Stimulated activated CD8-positive, alpha-beta memory T cell treated with anti-CD3 and anti-CD28 coated beads, Interleukin-7, amount 100 ng/mL, for 24 hours (primary cell): ENCODE measurements around the gene ARHGAP25.

Experiments used
- DNase-seq: peaks from one replicate; pipeline ENCODE4 v3.0.0-alpha.2; 2020; ENCODE audit warnings: low read depth

ARHGAP25 gene

DNA sequence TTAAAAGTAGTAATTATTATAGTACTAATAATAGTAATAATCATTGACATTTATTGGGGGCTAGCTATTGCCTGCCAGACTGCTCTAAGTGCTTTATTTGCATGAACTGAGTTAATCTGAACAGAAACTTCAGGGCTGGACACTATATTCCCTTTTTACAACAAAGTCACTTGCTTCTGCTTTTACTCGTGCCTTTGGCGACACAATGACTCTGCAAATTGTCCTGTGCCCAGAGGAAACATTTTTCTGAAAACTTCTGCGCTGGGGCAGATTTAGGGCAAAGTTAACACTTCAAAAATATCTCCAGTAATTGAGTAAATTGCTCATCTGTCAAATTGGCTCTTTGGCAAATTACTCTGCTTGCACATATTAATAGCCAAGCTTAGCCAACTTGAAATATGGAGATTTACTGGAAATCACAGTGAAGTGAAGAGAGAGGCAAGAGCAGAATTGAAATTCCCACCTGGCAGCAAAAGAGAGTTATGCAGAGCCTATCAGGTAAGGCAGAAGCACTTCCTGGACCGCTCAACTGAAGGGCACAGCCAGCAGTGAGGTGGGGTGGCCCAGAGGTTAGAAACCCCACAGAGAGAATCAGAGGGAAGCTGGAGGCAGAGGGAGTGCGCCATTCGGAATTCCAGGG, 100.2 kb downstream of the ARHGAP25 start:
- no peak for DNase-seq

DNA sequence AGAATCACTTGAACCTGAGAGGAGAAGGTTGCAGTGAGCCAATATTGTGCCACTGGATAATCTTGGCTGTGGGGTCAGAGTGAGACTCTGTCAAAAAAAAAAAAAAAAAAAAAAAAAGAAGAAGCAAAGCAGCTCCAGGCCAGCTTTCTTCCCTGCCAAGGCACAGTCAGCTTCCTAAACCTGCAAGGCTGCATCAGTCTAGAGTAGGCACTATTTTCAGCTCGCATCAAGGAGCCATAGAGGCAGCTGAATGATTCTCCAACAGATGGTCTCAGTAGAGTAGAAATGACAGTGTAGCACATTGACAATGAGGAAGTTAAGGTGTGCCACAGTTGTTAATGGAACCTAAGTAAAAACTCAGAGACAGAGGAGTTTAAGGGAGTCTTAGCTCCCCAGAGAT, 101.0 kb downstream of the ARHGAP25 start:
- DNase-seq = no peak

DNA sequence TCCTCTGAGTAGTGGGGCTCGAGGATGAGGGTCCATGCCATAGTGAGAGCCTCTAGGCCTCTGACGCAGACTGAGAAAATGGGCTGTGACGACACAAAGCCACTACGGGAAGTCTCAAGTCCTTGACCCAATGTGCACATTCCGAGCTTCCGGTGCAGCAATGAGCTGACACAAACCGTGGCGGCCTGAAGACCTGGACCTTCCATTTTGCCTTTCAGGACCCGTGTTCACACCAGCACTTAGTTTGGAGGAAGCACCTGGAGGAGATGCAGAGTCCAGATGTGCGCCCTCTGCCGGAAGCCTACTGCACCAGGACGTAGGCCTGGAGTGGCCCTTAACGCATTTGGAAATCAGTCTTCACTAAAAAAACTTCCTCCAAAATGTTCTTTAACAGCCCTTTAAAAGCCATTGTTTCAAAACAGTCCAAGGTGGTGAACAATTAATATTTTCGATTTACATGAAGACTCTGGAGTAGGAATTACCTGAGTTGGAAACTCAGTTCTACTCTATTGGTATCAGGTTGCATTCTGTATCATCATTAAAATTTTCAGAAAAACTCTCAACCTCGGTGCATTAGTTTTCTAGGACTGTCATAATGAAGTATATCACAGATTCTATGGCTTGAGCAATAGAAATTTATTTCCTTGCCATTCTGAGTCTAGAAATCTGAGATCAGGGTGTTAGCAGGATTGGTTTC, 102.7 kb downstream of the ARHGAP25 start:
- peak; percentile 47 for DNase-seq

DNA sequence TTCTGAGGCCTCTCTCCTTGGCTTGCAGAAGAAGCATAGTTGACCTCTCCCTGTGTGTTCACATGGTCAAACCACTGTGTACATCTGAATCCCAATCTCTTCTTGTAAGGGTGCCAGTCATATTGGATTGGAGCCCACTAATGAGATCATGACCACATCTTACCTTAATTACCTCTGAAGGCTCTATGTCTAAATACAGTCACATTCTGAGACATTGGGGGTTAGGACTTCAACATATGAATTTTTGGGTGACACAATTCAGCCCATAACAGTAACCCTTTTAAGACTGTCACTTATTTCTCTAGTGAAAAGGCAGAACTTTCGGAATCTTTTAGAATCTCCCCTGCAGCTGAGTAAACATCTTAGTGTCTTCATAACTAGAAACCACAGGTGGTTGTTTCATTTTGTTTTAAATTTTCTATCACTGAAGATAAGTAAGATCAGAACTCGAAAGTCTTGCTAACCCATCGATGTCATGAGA, 103.3 kb downstream of the ARHGAP25 start:
- no peak for DNase-seq

DNA sequence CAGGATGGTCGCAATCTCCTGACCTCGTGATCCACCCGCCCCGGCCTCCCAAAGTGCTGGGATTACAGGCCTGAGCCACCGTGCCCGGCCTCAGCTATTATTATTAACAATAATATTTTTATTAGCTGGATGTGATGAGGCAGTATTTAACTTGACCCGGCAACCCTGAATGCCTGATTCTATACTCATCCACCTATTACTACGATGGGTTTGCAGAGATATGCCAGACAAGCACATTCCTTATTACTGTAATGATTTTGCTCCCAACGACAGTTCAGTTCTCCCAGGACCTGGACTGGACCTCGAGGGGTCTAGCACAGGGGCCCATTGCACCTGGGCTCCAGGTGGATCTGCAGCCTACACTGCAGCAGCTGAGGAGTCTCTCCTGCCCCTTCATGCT, 104.0 kb downstream of the ARHGAP25 start:
- no peak for DNase-seq

DNA sequence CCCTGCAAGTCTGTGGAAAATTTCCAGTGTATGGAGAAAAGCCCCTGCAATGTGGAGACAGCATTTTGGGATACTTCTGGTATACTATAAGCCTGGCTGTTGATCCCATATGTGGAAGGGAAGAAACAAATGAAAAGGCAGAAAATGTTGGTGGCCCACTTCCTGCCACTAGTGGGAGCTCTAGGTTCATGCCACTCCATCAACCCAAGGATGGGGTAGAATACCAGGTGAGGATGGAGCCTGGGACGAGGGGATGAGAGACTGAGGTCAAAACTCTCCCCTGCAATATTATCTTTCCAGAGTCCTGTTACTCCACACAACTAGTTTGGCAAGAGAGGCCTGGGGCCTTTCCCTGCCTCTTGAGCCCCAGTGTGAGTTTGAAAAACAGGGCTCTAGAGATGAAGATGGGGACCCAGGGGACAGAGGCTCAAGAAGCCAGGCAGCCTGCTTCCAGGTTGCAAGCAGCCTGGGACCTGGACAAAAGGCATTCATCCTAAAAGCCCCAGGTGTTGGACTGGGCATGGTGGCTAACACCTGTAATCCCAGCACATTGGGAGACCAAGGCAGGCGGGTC, 104.7 kb downstream of the ARHGAP25 start:
- no peak for DNase-seq

DNA sequence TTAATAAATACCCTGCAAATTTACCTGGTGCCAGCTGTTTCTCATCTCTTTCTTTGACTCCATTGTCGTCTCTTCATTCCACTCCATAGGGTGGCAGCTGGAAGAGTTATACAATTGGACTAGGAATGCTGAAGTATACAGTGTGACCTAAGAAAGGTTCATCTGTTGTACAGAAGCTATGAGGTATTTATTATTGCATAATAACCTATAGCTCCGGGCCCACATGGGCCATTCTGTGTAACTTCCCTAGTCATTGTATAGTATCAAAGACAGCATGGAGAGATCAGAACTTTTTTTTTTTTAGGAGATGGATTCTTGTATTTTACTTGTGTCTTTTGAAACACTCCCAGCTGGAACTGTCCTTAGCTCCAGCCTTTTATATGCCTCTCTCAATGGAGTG, 110.4 kb downstream of the ARHGAP25 start:
- DNase-seq = no peak

DNA sequence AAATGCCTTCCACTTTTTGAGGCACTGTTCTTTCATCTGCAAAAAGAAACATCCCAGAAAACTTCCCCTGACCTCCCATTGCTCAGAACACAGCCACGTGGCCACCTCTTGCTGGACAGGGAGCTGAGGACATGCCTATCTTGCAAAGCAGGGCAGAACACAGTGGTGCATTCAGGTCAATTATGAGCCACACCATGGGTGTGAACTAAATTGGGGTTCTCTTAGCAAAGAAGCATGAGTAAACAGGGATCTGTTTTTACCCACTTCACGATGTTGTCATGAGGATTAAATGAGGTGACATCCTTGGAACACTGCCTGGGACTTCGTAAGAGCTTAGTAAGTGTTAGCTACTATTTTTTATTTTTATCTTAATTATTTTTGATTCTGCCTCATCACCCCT, 111.5 kb downstream of the ARHGAP25 start:
- DNase-seq = no peak

DNA sequence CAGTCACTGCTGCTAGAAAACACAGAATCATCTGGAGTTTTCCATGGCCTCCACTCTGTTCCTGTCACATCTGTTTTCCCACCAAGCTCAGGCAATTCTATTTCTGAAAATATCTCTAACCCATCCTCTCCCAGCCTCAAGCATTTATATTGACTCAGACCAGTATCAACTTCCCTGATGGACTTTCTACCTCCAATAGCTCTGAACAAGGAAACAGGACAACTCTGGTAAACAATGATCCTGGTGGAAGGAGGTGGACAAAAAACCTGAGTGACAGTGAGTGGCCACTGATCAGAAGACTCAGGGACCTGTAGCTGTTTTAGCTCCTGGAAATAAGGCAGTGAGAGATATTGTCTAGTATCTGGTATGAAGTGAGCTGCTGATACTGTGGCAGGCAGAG, 113.1 kb downstream of the ARHGAP25 start:
- no peak for DNase-seq

DNA sequence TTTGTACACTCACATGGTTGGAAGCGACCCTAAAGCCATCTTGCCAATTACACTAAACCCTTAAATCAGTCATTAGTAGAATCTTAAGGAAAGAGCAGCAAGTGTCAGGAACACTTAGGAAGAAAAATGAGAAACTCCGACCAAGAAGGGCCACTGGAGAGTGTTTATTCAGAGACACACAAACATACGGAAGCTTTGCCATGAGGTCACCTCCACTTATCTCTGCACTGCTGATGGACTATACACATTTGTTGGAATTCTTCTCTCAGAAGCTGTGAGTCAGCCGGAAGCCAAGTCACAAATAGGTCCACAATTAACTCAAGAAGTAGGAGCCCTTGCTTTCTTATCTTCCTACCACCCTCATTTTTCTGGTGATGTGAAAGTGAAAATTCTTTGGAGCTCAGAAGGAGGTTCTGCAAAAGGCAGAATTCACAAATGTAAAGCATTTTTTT, 115.0 kb downstream of the ARHGAP25 start:
- no peak for DNase-seq

DNA sequence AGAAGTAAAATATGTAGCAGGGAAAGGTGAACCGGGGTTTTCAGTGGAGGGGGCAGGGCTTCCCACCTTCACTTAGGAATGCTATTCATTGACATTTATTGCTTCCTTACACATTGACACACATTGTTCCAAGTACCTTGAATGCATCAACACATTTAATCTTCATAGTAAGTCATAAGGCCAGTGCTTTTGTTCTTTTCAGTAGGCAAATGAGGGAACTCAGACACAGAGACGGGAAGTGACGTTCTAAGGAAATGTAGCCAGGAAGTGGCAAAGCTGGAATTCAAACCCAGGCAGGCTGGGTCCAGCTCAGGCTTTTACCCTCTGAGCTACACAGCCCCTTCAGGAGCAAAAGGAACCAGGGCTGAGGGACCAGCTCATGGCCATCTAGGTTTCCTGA, 115.9 kb downstream of the ARHGAP25 start:
- no peak for DNase-seq

DNA sequence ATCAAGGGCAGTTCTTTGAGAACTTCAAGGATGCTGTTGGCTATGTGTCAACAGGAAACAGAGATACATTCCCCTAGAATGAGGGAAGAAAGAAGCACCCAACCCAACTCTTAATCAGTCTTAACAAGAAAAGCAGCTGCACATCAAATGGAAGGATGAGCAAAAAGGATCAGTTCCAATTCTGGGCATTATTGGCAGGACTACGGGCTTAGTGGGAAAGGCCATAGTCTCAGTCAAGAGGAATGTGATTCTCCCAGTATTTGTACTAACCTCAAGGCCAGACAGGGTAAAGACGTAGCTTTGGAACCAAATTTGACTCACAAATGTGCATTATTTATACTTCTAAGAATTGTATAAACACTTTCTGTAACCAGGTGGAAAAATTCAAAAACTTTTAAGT, 118.4 kb downstream of the ARHGAP25 start:
- no peak for DNase-seq

DNA sequence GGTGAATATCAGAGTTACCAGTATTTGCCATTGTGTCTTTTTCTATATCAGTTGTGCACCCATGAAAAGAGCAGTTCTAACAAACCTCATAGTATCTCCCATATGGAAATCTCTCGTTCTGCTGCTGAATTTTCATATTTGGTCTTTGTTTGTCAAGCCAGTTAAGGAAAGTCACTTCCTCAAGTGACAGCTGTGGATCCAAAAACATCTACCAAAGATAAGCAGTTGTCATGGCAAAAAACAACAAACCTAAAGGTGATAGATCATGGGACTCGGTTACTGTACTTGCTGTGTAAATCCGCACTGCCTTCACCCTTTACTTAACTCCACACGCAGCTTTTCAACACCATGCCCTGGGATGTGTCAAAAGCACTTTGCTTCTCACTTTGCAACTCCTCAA, 119.3 kb downstream of the ARHGAP25 start:
- DNase-seq = no peak

DNA sequence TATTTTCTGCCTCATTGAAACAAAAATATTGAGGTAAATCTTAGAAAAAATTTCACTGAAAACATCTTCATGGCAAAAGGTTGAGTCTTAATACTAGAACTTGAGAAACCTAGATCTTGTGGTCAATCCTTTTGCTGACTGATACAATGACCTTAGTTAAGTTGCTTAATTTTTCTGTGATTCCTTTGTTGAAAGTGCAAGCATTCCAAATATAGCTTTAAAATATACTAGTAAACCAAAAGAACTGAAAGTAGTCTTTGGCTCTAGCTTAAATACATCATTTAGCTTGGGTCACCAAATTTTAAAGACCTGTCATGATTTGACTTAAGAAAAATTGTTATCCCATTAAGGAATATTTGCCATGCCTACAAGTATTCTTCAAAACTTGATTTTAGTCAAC, 119.9 kb downstream of the ARHGAP25 start:
- DNase-seq = no peak

DNA sequence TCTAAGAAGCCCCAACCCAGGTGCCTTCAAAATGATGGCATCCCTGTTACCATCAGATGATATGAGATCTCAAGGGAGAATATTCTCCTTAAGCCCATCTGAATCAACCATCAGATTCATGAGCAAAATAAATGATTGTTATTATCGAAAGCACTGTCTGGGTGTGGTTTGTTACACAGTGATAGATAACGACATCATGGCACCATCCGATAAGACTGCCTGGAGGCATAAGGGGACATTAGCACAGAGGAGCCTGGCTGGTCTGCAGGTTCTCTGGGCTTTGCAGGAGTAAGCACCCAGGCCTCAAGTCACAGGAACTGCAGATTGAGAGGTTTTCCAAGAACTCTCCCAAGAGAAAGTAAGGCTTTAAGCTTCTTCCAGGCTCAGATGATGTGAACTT, 120.9 kb downstream of the ARHGAP25 start:
- no peak for DNase-seq

DNA sequence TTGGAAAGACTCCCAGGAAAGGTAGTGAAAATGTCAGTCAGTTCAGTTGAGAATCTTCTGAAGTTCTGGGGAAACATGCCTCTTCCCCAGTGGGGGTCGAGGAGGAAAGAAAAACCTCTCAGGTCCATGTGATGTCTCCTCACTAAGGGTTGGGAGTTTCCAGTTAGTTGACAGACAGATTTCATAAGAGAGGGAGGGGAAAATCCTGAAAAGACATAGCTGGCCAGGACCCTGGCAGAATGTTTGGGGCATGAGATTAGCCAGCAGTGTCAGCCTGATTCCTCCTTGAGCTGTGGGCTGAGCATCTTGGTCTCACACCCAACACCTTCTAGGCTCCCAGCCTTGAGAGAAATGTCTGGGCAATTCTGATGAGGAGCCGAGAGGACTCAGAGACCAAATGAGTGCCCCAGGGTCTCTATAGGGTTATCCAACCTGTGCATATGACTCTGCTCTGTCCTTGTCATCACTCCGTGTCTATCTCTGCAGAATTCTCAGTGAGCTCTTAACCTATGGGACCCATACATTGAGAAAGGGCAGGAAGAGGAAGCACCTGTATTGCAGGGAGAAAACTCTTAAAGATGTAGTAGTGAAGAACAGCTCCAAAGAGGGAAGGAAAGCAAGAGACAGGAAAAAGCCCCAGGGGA, 122.7 kb downstream of the ARHGAP25 start:
- no peak for DNase-seq

DNA sequence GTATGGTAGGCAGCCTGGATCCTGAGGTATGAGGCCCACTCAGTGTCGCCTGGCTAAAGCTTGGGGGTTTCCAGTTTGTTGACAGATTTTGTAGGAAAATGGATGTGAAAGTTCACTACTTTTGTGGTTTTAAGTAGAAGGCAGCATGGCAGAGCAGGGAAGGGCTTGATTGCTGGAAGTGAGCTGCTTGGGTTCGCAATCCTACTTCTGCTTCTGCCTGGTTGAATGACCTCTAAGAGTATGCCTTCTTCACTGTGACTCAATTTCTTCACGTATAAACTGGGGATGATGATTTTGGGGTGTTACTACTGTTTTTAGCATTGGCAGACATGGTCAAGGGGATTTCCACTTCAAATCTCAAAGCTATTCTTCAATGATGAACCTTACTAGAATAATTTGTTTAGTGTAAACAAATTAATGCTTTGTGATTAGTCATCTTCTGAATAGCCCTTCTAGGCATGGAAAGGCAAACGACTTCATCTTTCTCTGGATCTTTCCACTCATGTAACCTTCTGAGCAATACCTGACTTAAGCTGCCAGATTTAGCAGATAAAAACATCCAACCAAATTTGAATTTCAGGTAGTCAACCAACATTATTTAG, 123.3 kb downstream of the ARHGAP25 start:
- DNase-seq = no peak

DNA sequence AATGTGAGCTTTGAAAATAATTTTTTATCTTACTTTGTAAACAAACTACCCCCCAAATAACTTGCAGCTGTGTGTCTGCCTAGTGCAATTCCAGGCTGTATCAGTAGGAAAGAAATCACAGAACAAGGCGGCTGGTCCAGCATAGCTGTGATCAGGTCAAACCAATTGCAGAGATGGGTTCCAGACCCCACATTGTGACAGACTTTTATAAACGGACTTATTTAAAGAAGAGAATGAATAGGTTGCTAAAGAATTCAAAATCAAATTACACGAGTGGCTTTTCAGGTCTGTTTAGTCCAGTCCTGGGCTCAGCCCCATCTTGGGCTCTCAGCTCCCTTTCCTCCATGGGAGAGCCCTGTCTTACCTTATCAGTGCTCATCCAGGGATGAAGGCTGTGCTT, 125.5 kb downstream of the ARHGAP25 start:
- no peak for DNase-seq

DNA sequence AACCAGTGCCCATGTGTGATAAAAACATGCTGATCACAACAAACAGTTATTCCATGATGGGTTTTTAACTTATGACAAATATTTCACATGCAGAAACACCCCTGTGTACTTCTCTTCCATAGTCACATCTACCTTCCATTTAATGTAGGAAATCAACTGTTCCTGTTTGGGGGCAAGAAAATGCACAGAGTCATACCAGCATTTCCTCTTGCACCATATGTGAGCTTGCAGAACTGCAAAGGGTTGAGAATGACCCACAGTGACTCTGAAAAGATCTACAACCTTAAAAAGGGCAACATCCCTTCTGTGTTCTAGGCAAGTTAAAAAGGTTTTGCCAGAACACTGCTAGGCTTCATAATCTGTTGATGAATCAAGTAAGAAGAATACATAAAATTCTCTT, 126.7 kb downstream of the ARHGAP25 start:
- no peak for DNase-seq

DNA sequence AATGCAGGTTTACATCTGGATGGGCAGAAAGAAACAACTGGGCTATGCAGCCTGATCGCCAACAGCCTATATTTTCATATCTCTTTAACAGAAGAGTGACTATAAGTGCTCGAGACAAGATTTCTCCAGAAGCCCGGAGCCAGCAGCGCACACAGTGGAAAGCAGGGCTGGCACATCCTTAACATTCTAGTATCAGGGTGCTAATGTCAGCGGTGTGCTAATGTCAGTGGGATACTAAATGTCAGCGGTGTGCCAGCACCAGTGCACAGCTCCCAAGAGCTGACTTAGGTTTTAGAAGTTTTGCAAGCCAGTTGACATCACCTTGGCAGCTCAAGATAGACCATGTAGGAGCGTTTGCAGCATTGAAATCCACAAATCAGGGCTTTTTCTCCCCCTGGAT, 128.3 kb downstream of the ARHGAP25 start:
- no peak for DNase-seq

DNA sequence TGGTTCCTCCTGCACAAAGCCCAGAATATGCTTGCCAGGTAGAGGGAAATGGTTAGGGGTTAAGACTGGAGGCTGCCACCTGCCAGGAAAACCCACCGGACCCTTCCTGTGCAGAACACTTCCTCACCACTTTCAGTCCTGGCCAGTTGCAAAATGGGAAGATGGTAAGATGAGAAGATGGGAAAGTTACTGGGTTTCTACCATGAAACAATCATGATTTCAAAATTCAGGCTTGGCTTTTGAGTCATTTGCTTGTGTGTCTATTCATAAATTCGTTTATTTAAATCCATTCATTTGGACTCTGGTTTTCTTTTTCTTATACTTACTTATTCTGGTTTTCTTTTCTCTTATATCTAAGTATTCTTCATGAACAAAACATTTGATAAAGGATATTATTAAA, 129.4 kb downstream of the ARHGAP25 start:
- DNase-seq = no peak

DNA sequence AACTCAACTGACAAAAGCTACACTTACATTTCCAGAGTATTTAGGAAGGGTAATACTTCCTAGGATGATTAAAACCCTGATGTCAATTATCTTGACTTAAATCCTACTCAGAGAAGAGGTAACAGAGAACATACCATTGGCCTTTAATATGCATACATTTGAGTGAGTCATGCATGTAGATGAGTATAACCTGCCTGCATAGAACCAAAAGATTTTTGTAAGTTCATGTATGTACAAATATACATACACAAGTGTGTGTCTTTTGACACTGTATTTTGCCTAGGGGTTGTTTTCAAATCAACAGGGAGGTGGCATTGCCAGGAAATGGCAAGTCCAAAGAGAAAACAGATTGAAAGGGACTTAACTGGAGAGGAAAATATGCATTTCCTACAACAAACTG, 130.5 kb downstream of the ARHGAP25 start:
- no peak for DNase-seq

DNA sequence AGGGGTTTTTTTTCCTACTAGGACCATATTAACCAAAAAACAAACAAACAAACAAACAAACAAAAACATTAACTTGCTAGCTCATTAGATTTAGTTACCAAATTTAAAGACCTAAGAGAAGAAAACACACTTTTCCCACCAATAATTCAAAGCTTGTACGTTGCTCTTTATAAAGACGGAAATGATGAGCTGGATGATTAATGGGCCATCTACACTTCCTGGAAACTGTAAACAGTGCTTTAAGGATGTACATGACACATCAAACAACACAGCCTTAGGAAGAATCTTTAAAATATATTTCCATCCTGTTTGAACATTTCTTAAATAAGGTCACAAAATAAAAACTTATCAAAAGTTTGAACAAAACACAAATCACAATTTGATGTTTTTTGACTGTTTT, 135.6 kb downstream of the ARHGAP25 start:
- no peak for DNase-seq
